Epidermal melanocyte (primary cell): Measurements from ENCODE around the gene ICAM3.
A peak's percentile ranks its signal among the peaks of the same experiment; 100 is the strongest.
"Not testable (repeated sequence)": the region's sequence is repeated elsewhere in the genome, so short reads cannot be mapped to it uniquely, and the experiment has no call there.

Source experiments
- DNase-seq: peaks from one replicate; pipeline ENCODE4 v3.0.0; 2011; ENCODE audit warnings: low spot score; ENCODE audit not compliant: insufficient read length

ICAM3 gene, protein sequence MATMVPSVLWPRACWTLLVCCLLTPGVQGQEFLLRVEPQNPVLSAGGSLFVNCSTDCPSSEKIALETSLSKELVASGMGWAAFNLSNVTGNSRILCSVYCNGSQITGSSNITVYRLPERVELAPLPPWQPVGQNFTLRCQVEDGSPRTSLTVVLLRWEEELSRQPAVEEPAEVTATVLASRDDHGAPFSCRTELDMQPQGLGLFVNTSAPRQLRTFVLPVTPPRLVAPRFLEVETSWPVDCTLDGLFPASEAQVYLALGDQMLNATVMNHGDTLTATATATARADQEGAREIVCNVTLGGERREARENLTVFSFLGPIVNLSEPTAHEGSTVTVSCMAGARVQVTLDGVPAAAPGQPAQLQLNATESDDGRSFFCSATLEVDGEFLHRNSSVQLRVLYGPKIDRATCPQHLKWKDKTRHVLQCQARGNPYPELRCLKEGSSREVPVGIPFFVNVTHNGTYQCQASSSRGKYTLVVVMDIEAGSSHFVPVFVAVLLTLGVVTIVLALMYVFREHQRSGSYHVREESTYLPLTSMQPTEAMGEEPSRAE

DNA sequence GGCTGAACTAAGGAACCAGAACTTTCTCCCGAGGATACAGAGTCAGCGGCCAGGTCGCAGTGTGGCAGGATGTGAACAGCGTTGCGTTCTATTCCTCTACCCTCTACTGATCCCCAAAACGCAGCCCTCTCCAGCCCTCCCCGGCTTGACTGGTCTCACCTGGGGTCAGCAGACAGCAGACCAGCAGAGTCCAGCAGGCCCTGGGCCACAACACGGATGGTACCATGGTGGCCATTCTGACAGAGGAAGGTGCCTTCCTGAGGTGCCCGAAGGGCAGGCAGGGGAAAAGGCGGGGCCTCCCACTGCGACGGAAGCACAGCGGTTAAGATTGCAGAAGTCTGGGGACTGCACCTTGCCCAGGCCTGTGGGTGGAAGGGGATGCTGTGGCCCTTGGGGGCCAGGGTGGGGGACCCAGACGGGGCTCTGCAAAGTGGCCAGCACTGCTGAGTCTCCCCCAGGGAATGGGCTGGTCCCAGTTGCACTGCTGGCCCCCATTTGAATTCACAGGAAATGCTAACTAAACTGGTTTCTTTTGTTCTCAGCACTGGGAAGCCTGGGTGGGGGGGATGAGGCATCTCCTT, at the start of gene ICAM3:
Gene ICAM3 (minus strand): TSS at position 245 of the 581 bp plus-strand sequence. CDS start 10 bp downstream, at position 235.
- DNase-seq: no peak

DNA sequence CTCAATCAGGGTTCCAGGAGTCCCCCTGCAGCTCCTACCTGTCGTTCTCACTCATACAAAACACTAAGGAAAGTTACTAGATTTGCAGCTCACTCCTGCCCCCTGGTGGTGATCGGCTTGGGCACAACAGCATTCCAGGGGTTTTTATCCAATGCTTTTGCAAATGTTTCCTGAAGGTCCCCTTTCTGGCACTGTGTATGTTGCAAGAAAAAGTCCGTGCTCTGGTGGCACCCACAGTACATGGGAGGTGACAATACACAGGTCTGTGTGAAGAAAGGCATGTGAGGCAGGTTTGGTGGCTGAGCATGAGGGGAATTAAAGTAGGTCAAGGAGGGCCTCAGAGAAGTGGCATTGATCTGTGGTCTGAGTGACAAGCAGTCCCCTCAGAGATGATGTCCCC, 49.5 kb upstream of the ICAM3 start:
- DNase-seq: peak; percentile 87

DNA sequence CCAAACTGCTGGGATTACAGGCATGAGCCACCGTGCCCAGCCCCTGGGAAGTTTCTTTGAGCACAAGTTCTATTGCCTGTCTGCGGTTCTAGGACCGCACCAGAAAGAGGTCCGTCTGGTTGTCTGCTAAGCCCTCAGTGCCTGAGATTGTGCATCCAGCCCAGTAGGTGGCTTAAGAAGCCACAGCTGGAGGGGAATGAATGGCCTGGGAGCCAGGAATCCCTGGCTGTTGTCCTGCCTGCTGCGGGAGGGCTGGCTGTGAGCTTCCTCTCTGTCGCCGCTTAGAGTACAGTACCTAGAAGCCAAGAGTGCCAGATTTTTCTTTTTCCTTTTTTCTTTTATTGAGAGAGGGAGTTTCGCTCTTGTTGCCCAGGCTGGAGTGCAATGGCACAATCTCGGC, 45.2 kb upstream of the ICAM3 start:
- no peak for DNase-seq

DNA sequence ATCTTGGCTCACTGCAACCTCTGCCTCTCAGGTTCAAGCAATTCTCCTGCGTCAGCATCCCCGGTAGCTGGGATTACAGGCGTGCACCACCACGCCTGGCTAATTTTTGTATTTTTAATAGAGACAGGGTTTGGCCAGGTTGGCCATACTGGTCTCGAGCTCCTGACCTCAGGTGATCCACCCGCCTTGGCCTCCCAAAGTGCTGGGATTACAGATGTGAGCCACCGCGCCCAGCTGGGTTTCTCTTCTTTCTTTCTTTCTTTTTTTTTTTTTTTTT, 43.7 kb upstream of the ICAM3 start:
- DNase-seq: not testable (repeated sequence)

DNA sequence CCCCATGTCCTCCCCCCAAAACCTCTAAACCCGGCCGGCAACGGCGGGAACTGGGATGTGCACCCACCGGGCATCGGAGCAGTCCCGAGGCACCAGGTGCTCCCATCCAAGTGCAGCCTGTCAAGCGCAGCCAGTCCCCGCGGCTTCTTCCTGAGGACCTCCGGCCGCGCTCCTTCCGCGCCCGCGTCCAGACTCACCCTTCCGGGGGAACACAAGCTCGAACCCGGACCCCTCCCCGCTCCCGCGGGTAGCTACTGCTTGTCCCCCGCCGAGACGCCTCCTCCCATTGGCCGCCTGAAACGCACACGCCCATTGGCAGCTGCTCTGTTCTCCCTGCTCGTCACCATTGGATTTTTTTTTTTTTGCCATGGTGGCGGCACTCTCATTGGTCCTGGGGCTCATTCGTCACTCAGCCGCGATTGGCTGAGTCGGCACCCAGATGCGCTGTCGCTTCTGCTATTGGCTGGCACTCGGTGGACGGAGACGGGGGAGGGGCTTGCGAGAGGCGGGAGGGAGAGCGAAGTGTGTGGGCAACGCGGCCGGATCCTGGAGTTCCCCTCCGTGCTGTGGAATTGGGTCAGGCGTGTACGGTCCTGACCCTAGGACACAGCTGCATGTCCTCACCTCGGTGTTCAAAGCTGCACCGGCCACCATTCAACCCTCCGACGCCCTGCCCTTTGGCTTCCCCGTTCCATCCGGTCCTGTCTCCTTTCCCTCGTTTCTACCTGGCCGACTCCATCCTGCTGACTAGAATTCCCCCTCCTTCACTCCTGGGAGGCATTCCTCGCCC, 41.1 kb upstream of the ICAM3 start, which contains the start of gene TYK2:
Gene TYK2 (minus strand): TSS at position 260 of the 790 bp plus-strand sequence. CDS start 2,166 bp downstream, outside the sequence.
- peak; percentile 100 for DNase-seq

DNA sequence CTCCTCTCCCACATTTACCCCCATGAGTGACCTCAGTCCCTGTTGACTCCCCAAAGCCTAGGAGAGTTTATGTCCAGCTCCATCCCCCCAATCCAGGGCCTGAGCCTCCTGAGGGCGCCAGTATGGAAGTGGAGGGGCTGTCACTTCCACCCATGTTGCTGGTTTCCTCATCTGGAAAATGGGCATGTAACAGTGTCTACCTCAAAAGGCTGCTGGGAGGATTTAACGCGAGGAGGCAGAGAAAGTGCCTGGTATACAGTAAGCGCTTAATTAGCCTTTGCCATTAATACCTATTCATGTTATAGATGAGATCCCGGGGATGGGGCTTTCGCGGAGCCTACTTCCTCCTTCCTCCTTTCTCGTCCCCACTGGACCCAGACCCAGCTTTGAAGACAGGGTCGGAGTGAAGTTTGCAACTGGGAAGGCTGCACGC, 40.5 kb upstream of the ICAM3 start:
- no peak for DNase-seq

DNA sequence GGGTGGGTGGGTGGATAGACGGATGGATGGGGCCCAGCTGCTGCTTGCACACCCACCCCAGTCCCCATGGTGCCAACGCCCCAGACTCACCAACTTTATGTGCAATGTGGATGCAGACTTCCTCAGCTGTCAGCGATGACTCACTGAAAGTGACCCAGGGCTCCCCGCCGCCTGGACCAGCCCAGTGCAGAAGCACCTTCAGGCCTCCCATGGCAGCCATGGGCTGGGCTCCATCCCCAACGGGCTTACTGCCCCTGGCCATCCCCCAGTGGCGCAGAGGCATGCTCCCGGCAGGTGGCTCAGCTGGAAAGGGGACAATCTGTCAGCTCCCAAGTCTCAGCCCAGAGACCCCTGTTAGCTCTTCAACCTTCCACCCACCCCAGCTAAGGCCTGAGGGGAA, 38.7 kb upstream of the ICAM3 start:
- no peak for DNase-seq

DNA sequence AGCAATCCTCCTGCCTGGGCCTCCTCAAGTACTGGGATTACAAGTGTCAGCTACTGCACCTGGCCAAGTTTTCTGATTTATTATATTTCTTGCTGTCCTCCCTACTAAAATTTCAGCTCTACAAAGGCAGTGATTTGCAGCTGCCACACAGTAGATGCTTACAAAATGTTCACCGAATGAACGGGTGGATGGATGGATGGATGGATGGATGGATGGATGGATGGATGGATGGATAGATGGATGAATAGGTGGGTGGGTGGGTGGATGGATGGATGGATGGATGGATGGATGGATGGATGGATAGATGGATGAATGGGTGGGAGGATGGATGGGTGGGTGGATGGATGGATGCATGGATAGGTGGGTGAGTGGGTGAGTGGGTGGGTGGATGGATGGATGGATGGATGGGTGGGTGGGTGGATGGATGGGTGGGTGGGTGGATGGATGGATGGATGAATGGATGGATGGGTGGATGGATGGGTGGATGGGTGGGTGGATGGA, 37.8 kb upstream of the ICAM3 start:
- not testable (repeated sequence) for DNase-seq

DNA sequence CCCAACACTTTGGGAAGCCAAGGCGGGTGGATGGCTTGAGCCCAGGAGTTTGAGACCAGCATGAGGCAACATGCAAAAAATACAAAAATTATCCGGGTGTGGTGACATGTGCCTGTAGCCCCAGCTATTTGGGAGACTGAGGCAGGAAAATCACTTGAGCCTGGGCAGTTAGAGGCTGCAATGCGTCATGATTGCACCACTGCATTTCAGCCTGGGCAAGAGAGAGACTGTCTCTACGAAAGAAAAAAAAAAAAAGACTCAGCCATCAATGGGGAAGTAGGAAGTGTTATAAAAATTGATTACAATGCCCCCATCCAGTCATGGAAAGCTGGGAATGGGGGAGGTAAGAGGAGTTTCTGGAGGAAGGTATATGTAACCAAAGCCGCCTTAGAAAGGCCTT, 35.5 kb upstream of the ICAM3 start:
- no peak for DNase-seq

DNA sequence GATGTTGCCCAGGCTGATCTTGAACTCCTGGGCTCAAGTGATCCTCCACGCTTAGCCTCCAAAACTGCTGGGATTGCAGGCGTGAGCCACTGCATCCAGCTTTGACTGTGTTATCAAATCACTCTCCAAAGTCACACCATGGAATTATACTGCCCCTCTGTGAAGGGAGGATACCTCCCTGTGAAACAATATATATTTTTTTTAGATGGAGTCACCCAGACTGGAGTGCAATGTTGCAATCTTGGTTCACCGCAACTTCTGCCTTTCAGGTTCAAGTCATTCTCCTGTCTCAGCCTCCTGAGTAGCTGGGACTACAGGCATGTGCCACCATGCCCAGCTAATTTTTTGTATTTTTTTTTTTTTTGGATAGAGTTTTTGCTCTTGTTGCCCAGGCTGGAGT, 33.3 kb upstream of the ICAM3 start:
- DNase-seq: no peak

DNA sequence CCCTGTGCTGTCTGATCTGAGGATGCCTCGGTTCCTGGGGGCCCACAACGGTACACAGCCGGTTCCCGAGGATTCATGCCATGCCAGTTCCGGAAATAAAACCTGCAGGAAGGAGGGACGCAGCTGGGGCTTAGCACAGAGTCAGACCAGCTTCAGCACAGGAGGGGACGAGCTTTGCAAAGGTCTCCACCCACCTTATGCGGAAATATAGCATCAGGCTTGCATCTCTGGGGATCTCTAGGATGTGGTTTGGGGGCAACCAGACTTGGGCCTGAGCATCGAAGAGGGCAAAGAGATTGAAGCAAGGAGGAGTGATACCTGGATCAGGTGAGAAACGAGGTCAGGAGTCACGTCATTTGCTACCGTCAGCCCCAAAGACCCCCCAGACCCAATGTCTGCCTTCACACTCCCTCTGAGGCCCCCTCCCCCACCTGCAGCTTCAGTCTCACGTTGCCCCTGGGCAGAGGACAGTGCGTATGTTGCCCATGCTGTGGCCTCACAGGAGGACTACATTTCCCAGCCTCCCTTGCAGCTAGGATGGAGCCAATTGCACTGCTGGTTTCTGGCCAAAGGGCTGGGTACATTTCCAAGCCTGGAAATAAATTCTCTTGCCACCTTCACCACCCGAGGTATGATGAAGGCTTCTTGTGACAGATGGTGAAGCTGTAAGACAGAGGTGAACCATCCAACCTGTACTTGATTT, 28.8 kb upstream of the ICAM3 start:
- DNase-seq: no peak

DNA sequence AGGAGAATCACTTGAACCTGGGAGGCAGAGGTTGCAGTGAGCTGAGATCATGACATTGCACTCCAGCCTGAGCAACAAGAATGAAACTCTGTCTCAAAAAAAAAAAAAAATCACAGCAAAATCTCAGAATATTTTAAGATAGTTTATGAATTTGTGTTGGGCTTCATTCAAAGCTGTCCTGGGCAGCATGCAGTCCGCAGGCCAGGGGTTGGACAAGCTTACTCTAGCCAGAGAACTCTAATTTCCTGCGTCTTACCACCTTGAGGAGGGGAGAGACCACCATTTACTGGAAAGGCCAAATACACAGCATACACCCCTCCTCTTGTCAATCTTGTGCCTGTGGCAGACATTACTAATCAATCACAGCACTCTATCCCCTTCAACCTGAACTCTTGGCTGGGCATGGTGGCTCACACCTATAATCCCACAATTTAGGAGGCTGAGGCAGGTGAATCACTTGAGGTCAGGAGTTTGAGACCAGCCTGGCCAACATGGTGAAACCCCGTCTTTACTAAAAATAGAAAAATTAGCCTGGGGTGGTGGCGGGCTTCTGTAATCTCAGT, 27.6 kb upstream of the ICAM3 start:
- DNase-seq: not testable (repeated sequence)

DNA sequence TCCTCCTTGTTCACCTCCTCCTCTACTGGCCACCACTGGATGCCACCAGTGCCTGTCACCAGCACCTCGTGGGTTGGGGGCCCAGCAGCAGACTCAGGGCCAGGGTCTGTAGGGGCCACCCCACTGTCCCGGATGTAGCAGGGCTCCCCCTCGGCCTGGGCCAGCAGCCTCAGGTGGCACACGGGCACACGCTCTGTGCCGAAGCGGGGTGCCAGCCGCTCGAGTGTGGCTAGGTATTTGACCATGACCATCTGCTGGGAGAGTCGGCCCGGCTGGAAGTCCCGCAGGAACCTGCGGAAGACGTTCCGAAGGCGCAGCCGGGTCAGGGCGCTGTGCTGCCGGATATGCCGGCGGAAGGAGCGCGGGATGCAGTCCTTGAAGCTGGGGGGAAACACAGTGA, 26.1 kb upstream of the ICAM3 start:
- DNase-seq: no peak

DNA sequence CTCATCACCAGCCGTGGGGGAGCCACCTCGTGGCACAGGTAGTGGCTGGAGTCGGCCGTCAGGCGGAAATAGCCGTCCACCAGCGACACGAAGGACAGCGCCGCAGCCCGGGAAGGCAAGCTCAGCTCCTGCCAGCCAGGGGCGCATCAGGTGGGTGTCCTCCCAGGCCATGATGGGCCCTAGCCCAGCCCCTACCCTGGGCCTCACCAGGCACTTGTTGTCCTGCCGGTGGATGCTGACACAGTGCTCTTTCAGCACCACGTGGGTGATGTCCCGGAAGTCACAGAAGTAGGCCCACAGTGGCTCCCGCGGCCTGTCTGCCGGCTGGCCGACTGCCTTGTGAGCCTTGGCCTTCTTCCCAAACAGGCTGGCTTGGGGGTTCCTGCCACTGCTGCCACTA, 25.2 kb upstream of the ICAM3 start:
- no peak for DNase-seq

DNA sequence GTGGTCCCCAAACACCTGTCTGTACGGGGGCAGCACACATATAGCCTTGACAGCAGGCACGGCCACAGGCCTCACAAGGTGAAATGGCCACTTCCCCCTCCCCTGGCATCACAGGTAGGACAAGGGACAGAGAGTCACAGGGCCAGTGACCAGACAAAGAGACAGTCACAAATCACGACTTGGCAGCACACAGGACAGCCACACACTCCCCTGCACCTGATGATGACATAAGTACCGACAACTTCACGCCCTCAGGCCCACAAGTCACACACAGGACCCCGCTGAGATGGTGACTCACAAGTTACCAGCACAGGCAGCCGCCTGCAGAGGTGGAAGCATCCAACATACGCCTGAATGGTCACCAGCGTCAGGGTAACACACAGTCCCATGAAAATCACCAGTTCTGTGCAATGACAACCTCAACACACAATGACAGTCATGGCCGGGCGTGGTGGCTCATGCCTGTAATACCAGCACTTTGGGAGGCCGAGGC, 24.4 kb upstream of the ICAM3 start:
- no peak for DNase-seq

DNA sequence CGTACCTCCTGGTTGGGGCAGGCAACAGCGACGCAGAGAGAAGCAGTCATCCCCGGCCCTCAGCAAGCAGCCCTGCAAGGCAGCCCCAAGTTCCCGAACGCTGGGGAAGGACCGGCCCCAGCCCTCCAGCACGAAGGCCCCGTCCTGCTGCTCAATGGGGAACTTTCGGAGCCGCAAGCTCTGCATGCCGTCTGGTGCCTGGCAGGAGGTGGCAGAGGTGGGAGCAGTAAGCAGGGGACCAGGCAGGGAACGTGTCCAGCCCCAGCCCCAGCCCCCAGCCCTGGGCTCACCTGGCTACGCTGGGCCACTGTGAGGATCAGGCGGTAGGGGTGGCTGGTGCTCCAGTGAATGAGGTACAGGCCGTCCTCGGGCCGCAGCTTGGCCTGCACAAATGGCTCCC, 22.8 kb upstream of the ICAM3 start:
- DNase-seq: no peak

DNA sequence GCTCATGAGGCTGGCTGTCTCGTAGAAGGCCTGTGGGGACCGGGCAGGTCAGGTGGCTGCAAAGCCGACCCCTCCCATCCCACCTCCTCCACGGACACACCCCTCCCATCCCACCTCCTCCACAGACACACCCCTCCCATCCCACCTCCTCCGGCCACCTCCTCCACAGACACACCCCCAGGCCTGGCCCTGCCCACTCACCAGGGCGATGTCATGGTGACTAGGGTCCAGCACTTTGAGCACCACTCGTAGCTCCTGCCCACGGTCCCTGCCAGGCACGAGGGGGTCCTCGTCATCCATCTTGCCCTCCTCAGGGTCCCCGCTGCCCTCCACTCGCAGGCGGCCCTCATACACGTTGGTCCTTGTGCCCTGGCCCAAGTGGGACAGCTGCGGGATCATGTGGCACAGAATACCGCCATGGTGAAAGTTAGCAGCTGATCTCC, 22.2 kb upstream of the ICAM3 start:
- DNase-seq: no peak

DNA sequence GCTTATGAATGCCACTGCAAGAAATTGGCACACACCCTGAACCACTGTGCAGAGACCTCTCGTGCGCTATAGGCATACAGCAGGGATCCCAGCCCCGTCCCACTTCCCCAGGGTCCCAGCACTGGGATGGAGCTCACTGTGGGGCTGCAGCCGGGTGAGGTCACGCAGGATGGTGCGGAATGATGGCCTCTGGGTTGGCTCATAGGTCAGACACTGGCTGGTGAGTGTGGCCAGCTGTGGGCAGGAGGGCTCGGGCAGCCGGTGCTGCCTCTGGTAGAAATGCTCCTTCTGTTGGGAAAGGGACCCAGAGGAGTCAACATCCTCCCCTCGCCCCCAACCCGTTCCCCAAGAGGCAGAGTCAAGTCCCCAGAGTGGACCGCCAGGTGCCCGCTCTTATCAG, 17.0 kb upstream of the ICAM3 start:
- no peak for DNase-seq

DNA sequence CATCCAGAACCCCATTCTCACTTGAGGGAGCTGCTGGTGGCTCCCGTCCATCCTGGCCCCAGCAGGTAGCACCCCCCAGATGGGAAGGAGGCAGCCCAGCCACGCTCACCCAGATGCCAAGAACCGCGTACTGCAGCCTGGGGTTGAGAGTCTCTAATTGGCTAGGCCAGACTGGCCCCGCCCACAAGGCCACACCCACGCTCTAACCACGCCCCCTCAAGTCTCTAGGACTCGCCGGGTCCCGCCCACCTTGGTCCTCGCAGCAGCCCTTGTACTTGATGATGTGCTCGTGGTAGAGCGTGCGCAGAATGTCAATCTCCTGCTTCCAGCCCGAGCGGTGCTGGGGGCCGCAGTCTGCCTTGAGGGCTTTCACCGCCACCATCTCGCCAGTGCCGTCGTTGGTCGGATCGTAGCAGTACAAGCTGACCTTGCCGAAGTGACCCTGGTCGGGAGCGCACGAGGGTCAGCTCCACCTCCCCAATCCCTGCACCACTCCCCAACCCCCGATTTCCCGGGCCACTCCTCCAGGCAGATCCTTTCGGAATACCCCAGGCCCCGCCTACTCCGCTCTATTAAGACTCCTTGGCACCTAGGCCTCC, 14.5 kb upstream of the ICAM3 start:
- DNase-seq: no peak
